ENCODE results near the gene HTRA3.

HTRA3 gene

GRCh38 chr4:8294036-8294435, 24.5 kb downstream of the HTRA3 start:
- TF ChIP-seq CTCF (conservative IDR thresholded peaks at IDR 0.05), result no peak
- H3K27ac ChIP-seq, result no peak overlapping the region

GRCh38 chr4:8294775-8295174, 25.2 kb downstream of the HTRA3 start:
- no peak overlapping the region for H3K27ac ChIP-seq
- TF ChIP-seq CTCF (conservative IDR thresholded peaks at IDR 0.05), result no peak

- no peak for TF ChIP-seq CTCF (conservative IDR thresholded peaks at IDR 0.05)
- H3K27ac ChIP-seq, result no peak overlapping the region
Observed at GRCh38 chr4:8295471-8295870, 25.9 kb downstream of the HTRA3 start.

GRCh38 chr4:8296491-8296890, 26.9 kb downstream of the HTRA3 start:
- H3K27ac ChIP-seq, result no peak overlapping the region
- no peak for TF ChIP-seq CTCF (conservative IDR thresholded peaks at IDR 0.05)

- TF ChIP-seq CTCF (conservative IDR thresholded peaks at IDR 0.05), result no peak
- H3K27ac ChIP-seq, result no peak overlapping the region
Observed at GRCh38 chr4:8297141-8297601, 27.6 kb downstream of the HTRA3 start.

- no peak for TF ChIP-seq CTCF (conservative IDR thresholded peaks at IDR 0.05)
- no peak overlapping the region for H3K27ac ChIP-seq
Observed at GRCh38 chr4:8297691-8298485, 28.3 kb downstream of the HTRA3 start.

GRCh38 chr4:8300832-8301231, 31.3 kb downstream of the HTRA3 start:
- no peak for TF ChIP-seq CTCF (conservative IDR thresholded peaks at IDR 0.05)
- H3K27ac ChIP-seq, result no peak overlapping the region

Data from VCaP (cell line).